B cell (primary cell): Measurements from ENCODE around the gene CETP. TPM values are rescaled to one million over a fixed set of nuclear protein-coding genes. Genes with fewer than 3 reads are reported as not detected.

ENCODE experiments used
- ATAC-seq: fragments of 200-7000 bp; cut with Tn5 transposase; one replicate; pipeline ENCODE4 v1.10.0; 2021; ENCODE audit warnings: low read depth, mild to moderate bottlenecking, moderate number of reproducible peaks, moderate library complexity
- CTCF ChIA-PET: fragments of 350-600 bp; sonication (Branson Sonifier 250); formaldehyde crosslinking; loops from one replicate; lab custom pipeline; 2021; ENCODE audit warnings: antibody characterized with exemption, inconsistent platforms; lab: Charles Lee
- POLR2A ChIA-PET: fragments of 350-600 bp; sonication (Branson Sonifier 250); formaldehyde crosslinking; loops from one replicate; lab custom pipeline; 2021; ENCODE audit warnings: antibody characterized with exemption; lab: Charles Lee
- DNase-seq: peaks from one replicate; pipeline ENCODE4 v3.0.0; 2013
- H2AFZ ChIP-seq: 2 replicates; pipeline ENCODE4 v1.6.1; 2012; ENCODE audit warnings: mild to moderate bottlenecking, low read depth, low read length; ENCODE audit not compliant: insufficient read depth, poor library complexity, severe bottlenecking
- H3K27ac ChIP-seq, 2 donors: 1 replicate in 1 of 2; 2 replicates in 1 of 2; pipeline ENCODE4 v1.5.1; 2012 to 2013; ENCODE audit warnings: low read length in 2 of 2, mild to moderate bottlenecking in 2 of 2, moderate library complexity in 1 of 2
- H3K27me3 ChIP-seq, 4 experiments: fragments of 200-600 bp in 1 of 4; sonication (generic) in 1 of 4; replicated peaks in 1 of 4; 1 replicate in 2 of 4; 2 replicates in 2 of 4; pipeline versions ENCODE4 v1.6.1 to v1.7.0; 2013 to 2016; ENCODE audit warnings: low read length in 3 of 4, mild to moderate bottlenecking in 2 of 4, mixed read lengths in 1 of 4, moderate library complexity in 1 of 4; ENCODE audit not compliant: insufficient read depth in 4 of 4, control insufficient read depth in 3 of 4; ENCODE audit errors: control extremely low read depth in 1 of 4
- H3K36me3 ChIP-seq, 2 experiments: replicated peaks in 1 of 2; 1 replicate in 1 of 2; 2 replicates in 1 of 2; pipeline versions ENCODE4 v1.6.1 to v1.7.1; 2013; ENCODE audit warnings: low read length in 1 of 2; ENCODE audit not compliant: insufficient read depth in 2 of 2, control insufficient read depth in 1 of 2; ENCODE audit errors: control extremely low read depth in 1 of 2, extremely low read depth in 1 of 2
- H3K4me1 ChIP-seq, 2 donors: fragments of 200-600 bp in 1 of 2; sonication (generic) in 1 of 2; 1 replicate in 1 of 2; 2 replicates in 1 of 2; pipeline versions ENCODE4 v1.5.1 to v1.6.1; 2013 to 2017; ENCODE audit warnings: low read length in 2 of 2; ENCODE audit not compliant: control insufficient read depth in 2 of 2, insufficient read depth in 2 of 2
- H3K4me2 ChIP-seq: replicated peaks from 2 replicates; pipeline ENCODE3; 2012; ENCODE audit warnings: mild to moderate bottlenecking, low read depth, low read length; ENCODE audit not compliant: poor library complexity, severe bottlenecking
- H3K4me3 ChIP-seq, 5 experiments: fragments of 200-600 bp in 1 of 5; sonication (generic) in 1 of 5; 1 replicate in 3 of 5; 2 replicates in 2 of 5; pipeline versions ENCODE4 v1.5.1 to v1.7.0; 2011 to 2016; ENCODE audit warnings: low read length in 4 of 5, mild to moderate bottlenecking in 4 of 5, low read depth in 2 of 5, control low read depth in 1 of 5, moderate library complexity in 1 of 5; ENCODE audit not compliant: insufficient read depth in 1 of 5; ENCODE audit errors: control extremely low read depth in 1 of 5, extremely low read depth in 1 of 5
- H3K79me2 ChIP-seq: fragments of 200-600 bp; sonication (generic); one replicate; pipeline ENCODE4 v1.6.0; 2016; ENCODE audit warnings: low read length; ENCODE audit not compliant: control insufficient read depth, insufficient read depth
- H3K9ac ChIP-seq: fragments of 200-600 bp; sonication (generic); 2 replicates; pipeline ENCODE4 v1.6.1; 2017; ENCODE audit warnings: mild to moderate bottlenecking, low read length, moderate library complexity
- H3K9me3 ChIP-seq, 3 donors: one replicate each; pipeline versions ENCODE4 v1.6.1 to v1.7.1; 2013; ENCODE audit warnings: low read length in 2 of 3; ENCODE audit not compliant: control insufficient read depth in 2 of 3, insufficient read depth in 1 of 3; ENCODE audit errors: control extremely low read depth in 1 of 3
- H4K20me1 ChIP-seq: 2 replicates; pipeline ENCODE4 v1.6.0; 2012; ENCODE audit warnings: mild to moderate bottlenecking, low read length; ENCODE audit not compliant: insufficient read depth, control insufficient read depth, poor library complexity, severe bottlenecking
- H3K27ac Mint-ChIP-seq: one replicate; pipeline ENCODE4 v1.8.0; 2021; ENCODE audit warnings: mixed read lengths
- H3K27me3 Mint-ChIP-seq: one replicate; pipeline ENCODE4 v1.8.0; 2021; ENCODE audit warnings: mixed read lengths
- H3K4me1 Mint-ChIP-seq: one replicate; pipeline ENCODE4 v1.8.0; 2021; ENCODE audit warnings: mixed read lengths
- H3K4me3 Mint-ChIP-seq: one replicate; pipeline ENCODE4 v1.8.0; 2021; ENCODE audit warnings: mixed read lengths
- H3K9me3 Mint-ChIP-seq: one replicate; pipeline ENCODE4 v1.8.0; 2022; ENCODE audit warnings: mixed read lengths; ENCODE audit not compliant: insufficient read depth
- EZH2 ChIP-seq: IDR thresholded peaks from 2 replicates; pipeline ENCODE4 v1.6.1; 2012; ENCODE audit warnings: borderline replicate concordance, low read depth, mild to moderate bottlenecking, moderate library complexity, low read length; ENCODE audit not compliant: insufficient read depth, poor library complexity, severe bottlenecking
- WGBS: methylation state at CpG from one replicate; pipeline ENCODE4 v1.1.5; 2013; ENCODE audit warnings: missing lambda C conversion rate; ENCODE audit not compliant: insufficient coverage; 5-methylcytosine and 5-hydroxymethylcytosine counted together
- intact Hi-C: fragments of 100-400 bp; cut with micrococcal nuclease; formaldehyde crosslinking; loops from one replicate; pipeline ENCODE4 v1.10.0; 2022
- polyA plus RNA-seq: library from polyadenylated mRNA; depleted of rRNA; stranded (reverse); fragments of >200 nt; gene quantifications from 2 replicates; pipeline ENCODE4 v1.2.3, GENCODE V29; 2012
- total RNA-seq, 2 donors: library from RNA; stranded (reverse); fragments of 120-200 nt in 1 of 2; gene quantifications; 1 replicate in 1 of 2; 2 replicates in 1 of 2; pipeline versions ENCODE4 v1.2.3 to v1.2.4, GENCODE V29; 2013 to 2022
- TF ChIP-seq, protein P1 (sequence below): fragments of 200-600 bp; IDR thresholded peaks from one replicate; pipeline ENCODE4 v1.8.0; 2022; ENCODE audit warnings: antibody characterized with exemption, mild to moderate bottlenecking

Gene CETP
- total and polyA plus RNA-seq, 2 donors (not counting 1 experiment from before 2014, with no cell fraction given), result 0.18 to 1.3 TPM

DNA sequence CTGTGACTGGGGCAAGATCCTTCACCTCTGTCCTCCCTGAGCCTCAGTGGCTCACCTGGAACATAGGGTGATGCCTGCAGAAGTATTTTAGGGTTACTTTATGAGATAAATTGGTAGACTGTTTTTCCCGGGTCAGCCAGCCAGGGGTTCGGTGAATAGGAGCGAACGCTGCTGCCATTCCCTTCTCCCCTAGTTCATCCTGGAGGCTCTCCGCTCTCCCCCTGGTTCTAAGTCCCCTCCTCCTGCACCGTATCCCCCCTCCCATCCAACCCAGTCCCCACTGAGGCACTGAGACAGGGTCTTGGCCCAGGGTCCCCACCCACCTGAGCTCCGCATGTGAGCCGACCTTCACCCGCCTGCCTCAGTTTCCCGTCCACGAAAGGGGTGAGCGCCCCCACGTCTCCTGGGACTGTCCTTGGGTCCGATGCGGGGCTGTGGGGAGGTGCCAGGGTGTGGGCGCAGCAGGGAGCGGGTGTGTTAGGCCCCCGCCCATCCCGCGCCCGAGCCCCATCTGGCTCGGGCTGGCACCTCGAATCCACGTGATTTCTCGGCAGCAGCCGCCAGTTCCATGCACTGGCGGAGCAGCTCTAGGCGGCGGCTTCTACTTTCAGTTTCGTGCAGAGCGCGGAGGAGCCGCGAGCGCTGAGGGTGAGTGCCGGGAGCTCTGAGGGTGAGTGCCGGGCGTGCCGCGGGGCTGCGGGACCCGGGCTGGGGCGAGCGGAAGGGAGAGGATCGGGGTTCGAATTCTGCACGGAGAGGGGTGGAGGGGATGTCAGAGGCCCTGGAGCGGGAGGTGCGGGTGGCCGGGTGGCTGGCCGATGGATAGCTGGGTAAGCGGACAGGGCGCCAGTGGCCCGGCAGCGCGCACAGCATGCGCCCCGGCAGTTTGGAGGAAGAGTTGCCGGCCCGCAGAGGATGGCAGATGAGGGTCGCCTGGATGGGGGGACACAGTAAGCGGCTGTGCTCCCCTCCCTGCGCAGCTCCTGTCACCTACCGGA is 27.5 kb downstream of the CETP start, which contains the start of gene NLRC5:
TSS of gene NLRC5 (plus strand) at position 610 of the 998 bp plus-strand sequence. CDS start 31,156 bp downstream, outside the sequence.
- ATAC-seq, result peak; percentile 89
- Mint-ChIP-seq H3K4me1 (peaks cover 86% of the 10 kb centered on the region), H3K27ac (peak within 1 kb of the TSS; percentile 99), H3K4me3 (peak within 1 kb of the TSS; percentile 100), H3K9me3 (no peaks in the 10 kb centered on the region), H3K27me3 (no peaks in the 10 kb centered on the region)
- peak within 1 kb of the TSS; percentile 91 for H2AFZ ChIP-seq
- peaks cover 62% of the 10 kb centered on the region for H3K79me2 ChIP-seq
- no peaks in the 10 kb centered on the region for H3K9me3 ChIP-seq
- peak within 1 kb of the TSS; percentile 93 for H3K4me2 ChIP-seq
- no peaks in the 10 kb centered on the region for H3K27me3 ChIP-seq
- peak within 1 kb of the TSS; percentile 69 to 97 (median 89) for H3K4me3 ChIP-seq
- TF ChIP-seq EZH2, result no peak
- TF ChIP-seq, protein P1, sequence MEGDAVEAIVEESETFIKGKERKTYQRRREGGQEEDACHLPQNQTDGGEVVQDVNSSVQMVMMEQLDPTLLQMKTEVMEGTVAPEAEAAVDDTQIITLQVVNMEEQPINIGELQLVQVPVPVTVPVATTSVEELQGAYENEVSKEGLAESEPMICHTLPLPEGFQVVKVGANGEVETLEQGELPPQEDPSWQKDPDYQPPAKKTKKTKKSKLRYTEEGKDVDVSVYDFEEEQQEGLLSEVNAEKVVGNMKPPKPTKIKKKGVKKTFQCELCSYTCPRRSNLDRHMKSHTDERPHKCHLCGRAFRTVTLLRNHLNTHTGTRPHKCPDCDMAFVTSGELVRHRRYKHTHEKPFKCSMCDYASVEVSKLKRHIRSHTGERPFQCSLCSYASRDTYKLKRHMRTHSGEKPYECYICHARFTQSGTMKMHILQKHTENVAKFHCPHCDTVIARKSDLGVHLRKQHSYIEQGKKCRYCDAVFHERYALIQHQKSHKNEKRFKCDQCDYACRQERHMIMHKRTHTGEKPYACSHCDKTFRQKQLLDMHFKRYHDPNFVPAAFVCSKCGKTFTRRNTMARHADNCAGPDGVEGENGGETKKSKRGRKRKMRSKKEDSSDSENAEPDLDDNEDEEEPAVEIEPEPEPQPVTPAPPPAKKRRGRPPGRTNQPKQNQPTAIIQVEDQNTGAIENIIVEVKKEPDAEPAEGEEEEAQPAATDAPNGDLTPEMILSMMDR, result no peak
- intact Hi-C loops, result loop anchor here (1.0 to 2.0 kb wide), 5 partner anchors 16 to 56 kb away; no protein-coding TSS in a partner anchor
- H3K36me3 ChIP-seq, result peaks cover 0 to 12% of the 10 kb centered on the region in 2 experiments
- peaks cover 75 to 81% of the 10 kb centered on the region in 2 donors for H3K4me1 ChIP-seq
- CTCF ChIA-PET, result interaction anchor here (0.8 to 10.3 kb wide), 12 partner anchors 9 to 78 kb away, joined by 3 to 124 read pairs (median 5); no protein-coding TSS in a partner anchor
- H3K27ac ChIP-seq, result peak within 1 kb of the TSS; percentile 83 to 86
- H4K20me1 ChIP-seq, result peaks cover 5% of the 10 kb centered on the region
- WGBS, result 4% methylated on average over 58 of the region's 64 CpGs
- H3K9ac ChIP-seq, result peak within 1 kb of the TSS; percentile 96
- POLR2A ChIA-PET, result interaction anchor here (0.6 to 2.1 kb wide), 20 partner anchors 8 to 386 kb away, joined by 3 to 20 read pairs (median 8); partner anchors contain the start of gene HERPUD1
- DNase-seq, result peak; percentile 93
